ENCODE data around the gene MRPS18A. TPM values are rescaled to one million over a fixed set of nuclear protein-coding genes. Genes with fewer than 3 reads are reported as not detected.

The MRPS18A gene
- total and polyA plus RNA-seq, 2 of the 13 experiments (the other 11 are each of a cell fraction or from before 2014, with no cell fraction given), result 87.8 to 89.1 TPM

GRCh38 chr6:43667245-43668150, 20.1 kb downstream of the MRPS18A start (continued):
- TF ChIP-seq ZMYM2 (CRISPR knock-in tag; IDR thresholded peaks at IDR 0.05) (no peak), MAFF (IDR thresholded peaks at IDR 0.05; ENCODE audit: low read depth, low read length) (no peak; the same call in 1 of the 2 replicates), ZNF615 (CRISPR knock-in tag; IDR thresholded peaks at IDR 0.05; ENCODE audit: borderline replicate concordance) (no peak), POLR2AphosphoS2 (IDR thresholded peaks at IDR 0.05; ENCODE audit: low read depth, low read length) (no peak), ZBTB42 (CRISPR knock-in tag; IDR thresholded peaks at IDR 0.05) (no peak), HDAC6 (IDR thresholded peaks at IDR 0.05; ENCODE audit: low read depth, low read length) (no peak), PAWR (CRISPR knock-in tag; IDR thresholded peaks at IDR 0.05; ENCODE audit: borderline replicate concordance) (no peak), HMGXB4 (CRISPR knock-in tag; IDR thresholded peaks at IDR 0.05; ENCODE audit: borderline replicate concordance in 1 of 2, low read depth in 1 of 2) (peak; percentile 64 to 94), MLLT10 (CRISPR knock-in tag; IDR thresholded peaks at IDR 0.05) (no peak), DR1 (CRISPR knock-in tag; IDR thresholded peaks at IDR 0.05) (no peak), ZNF136 (CRISPR knock-in tag; IDR thresholded peaks at IDR 0.05; ENCODE audit: low read depth) (peak; percentile 70; the same call in 1 of the 2 replicates), HNRNPUL1 (IDR thresholded peaks at IDR 0.05; ENCODE audit: low read depth, low read length) (no peak), NFIB (CRISPR knock-in tag; IDR thresholded peaks at IDR 0.05; ENCODE audit: borderline replicate concordance) (no peak), ZNF234 (CRISPR knock-in tag; conservative IDR thresholded peaks at IDR 0.05) (no peak), CEBPB (IDR thresholded peaks at IDR 0.05; ENCODE audit: borderline replicate concordance, low read depth, low read length) (no peak), MTERF4 (CRISPR knock-in tag; IDR thresholded peaks at IDR 0.05) (peak; percentile 90), HINFP (CRISPR knock-in tag; IDR thresholded peaks at IDR 0.05; ENCODE audit: low read depth) (no peak), HNRNPLL (IDR thresholded peaks at IDR 0.05; ENCODE audit: low read depth, low read length, poor library complexity, severe bottlenecking) (peak; percentile 57), ZNF263 (CRISPR knock-in tag; IDR thresholded peaks at IDR 0.05) (peak; percentile 84), ADNP (CRISPR knock-in tag; IDR thresholded peaks at IDR 0.05) (no peak), TARDBP (CRISPR knock-in tag; IDR thresholded peaks at IDR 0.05) (peak; percentile 53), TERF1 (CRISPR knock-in tag; IDR thresholded peaks at IDR 0.05) (no peak)

Measured in HepG2 (cell line).